ENCODE data around the gene DAB2IP. TPM values are rescaled to one million over a fixed set of nuclear protein-coding genes. Genes with fewer than 3 reads are reported as not detected.

Gene DAB2IP
- total and polyA plus RNA-seq, 2 of the 4 experiments (the other 2 are of a cell fraction) = 5.6 to 17.2 TPM

GRCh38 chr9:121780177-121781040, 129.0 kb downstream of the DAB2IP start (continued):
- no peak for TF ChIP-seq NFE2L2 (IDR thresholded peaks at IDR 0.05; ENCODE audit: low read depth, low read length)

- peaks cover 0 to 7% of the 10 kb centered on the region in 2 experiments; a peak in 1 of 4 replicates for H3K79me1 ChIP-seq (ENCODE audit: low read depth in 1 of 2, low read length in 2 of 2)
- H4K8ac ChIP-seq (ENCODE audit: low read depth in 2 of 2, low read length in 2 of 2) = no peak overlapping the region
- intact Hi-C loops (cut with micrococcal nuclease) = no loop called here
- H3K4me3 ChIP-seq (ENCODE audit: insufficient read depth, low read depth, low read length) = no peak overlapping the region
- H2BK5ac ChIP-seq (ENCODE audit: low read depth, low read length, poor library complexity, severe bottlenecking) = no peak overlapping the region
- H3K9me1 ChIP-seq (ENCODE audit: insufficient read depth, low read length) = no peaks in the 10 kb centered on the region
- H3K18ac ChIP-seq (ENCODE audit: low read depth, low read length) = no peak overlapping the region
- no peak overlapping the region for H2BK120ac ChIP-seq (ENCODE audit: low read depth, low read length)
- in situ Hi-C loops (cut with MboI; ENCODE audit: low sequenced_read_pairs) = no loop called here
- H3K9me3 ChIP-seq (ENCODE audit: control insufficient read depth, insufficient read depth, low read length) = 0 out of 2 replicates have a peak, but pooled peaks cover 3% of the 10 kb centered on the region
- H3K4ac ChIP-seq (ENCODE audit: low read depth, low read length) = no peak overlapping the region
- no peak overlapping the region for H2AFZ ChIP-seq (replicated peaks; ENCODE audit: low read length, poor library complexity)
- no peak overlapping the region for H3K4me2 ChIP-seq (ENCODE audit: low read depth, low read length)
- H3K23ac ChIP-seq (ENCODE audit: low read depth, low read length) = no peak overlapping the region
- no CpG with 5 or more reads among the region's 8 CpGs for whole genome bisulfite sequencing, 2 experiments (ENCODE audit: extremely low coverage in 2 of 2, insufficient read length in 1 of 2)
- H2AK5ac ChIP-seq (ENCODE audit: low read depth, low read length) = no peak overlapping the region
- ATAC-seq (ENCODE audit: low read depth) (no peak), DNase-seq (no peak)
- no peak for TF ChIP-seq RAD21 (IDR thresholded peaks at IDR 0.05; ENCODE audit: low read length)
- TF ChIP-seq CEBPB (IDR thresholded peaks at IDR 0.05; ENCODE audit: low read depth, low read length) = no peak
- TF ChIP-seq RCOR1 (IDR thresholded peaks at IDR 0.05; ENCODE audit: insufficient replicate concordance, low read length) = no peak
- no peak for TF ChIP-seq MAZ (IDR thresholded peaks at IDR 0.05; ENCODE audit: borderline replicate concordance, low read depth, low read length)
- TF ChIP-seq RFX5 (IDR thresholded peaks at IDR 0.05; ENCODE audit: low read depth, low read length) = no peak
- TF ChIP-seq MAFK (IDR thresholded peaks at IDR 0.05; ENCODE audit: low read depth, low read length) = no peak
- no peak for TF ChIP-seq FOS (IDR thresholded peaks at IDR 0.05; ENCODE audit: low read depth, low read length)
- TF ChIP-seq USF2 (IDR thresholded peaks at IDR 0.05; ENCODE audit: low read depth, low read length) = no peak
- TF ChIP-seq NFE2L2 (IDR thresholded peaks at IDR 0.05; ENCODE audit: low read depth, low read length) = no peak
- no peak for TF ChIP-seq BHLHE40 (IDR thresholded peaks at IDR 0.05; ENCODE audit: low read depth, low read length)
- no peak for TF ChIP-seq MXI1 (IDR thresholded peaks at IDR 0.05; ENCODE audit: borderline replicate concordance, low read depth, low read length)
- TF ChIP-seq POLR2A (IDR thresholded peaks at IDR 0.05; ENCODE audit: low read depth, low read length) = no peak
- no peak for TF ChIP-seq CHD1 (IDR thresholded peaks at IDR 0.05; ENCODE audit: low read depth, low read length)
- TF ChIP-seq, protein P1, sequence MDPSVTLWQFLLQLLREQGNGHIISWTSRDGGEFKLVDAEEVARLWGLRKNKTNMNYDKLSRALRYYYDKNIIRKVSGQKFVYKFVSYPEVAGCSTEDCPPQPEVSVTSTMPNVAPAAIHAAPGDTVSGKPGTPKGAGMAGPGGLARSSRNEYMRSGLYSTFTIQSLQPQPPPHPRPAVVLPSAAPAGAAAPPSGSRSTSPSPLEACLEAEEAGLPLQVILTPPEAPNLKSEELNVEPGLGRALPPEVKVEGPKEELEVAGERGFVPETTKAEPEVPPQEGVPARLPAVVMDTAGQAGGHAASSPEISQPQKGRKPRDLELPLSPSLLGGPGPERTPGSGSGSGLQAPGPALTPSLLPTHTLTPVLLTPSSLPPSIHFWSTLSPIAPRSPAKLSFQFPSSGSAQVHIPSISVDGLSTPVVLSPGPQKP (IDR thresholded peaks at IDR 0.05; ENCODE audit: borderline replicate concordance, low read depth, low read length) = no peak
- no peak overlapping the region for H2BK15ac ChIP-seq (ENCODE audit: low read depth, low read length)
- H3K14ac ChIP-seq (replicated peaks; ENCODE audit: low read depth, low read length) = no peak overlapping the region
- H3K56ac ChIP-seq (ENCODE audit: extremely low read depth, insufficient read depth, low read length) = no peak overlapping the region
- no TSS peak for BruUV-seq (replicated peaks)
- H3K9ac ChIP-seq (ENCODE audit: low read depth, low read length) = no peak overlapping the region
- ChIA-PET POLR2A (ENCODE audit: unreplicated experiment) (no interaction called here), CTCF (no interaction called here)
- H4K20me1 ChIP-seq (ENCODE audit: insufficient read depth, low read length) = no peaks in the 10 kb centered on the region; the same call in 1 of the 2 replicates
- no peaks in the 10 kb centered on the region for H3K27me3 ChIP-seq (ENCODE audit: control insufficient read depth, insufficient read depth, low read length)
- H4K5ac ChIP-seq (ENCODE audit: low read depth, low read length) = no peak overlapping the region
- dilution Hi-C loops (cut with HindIII; ENCODE audit: low sequenced_read_pairs, unreplicated experiment) = no loop called here
- H4K91ac ChIP-seq (ENCODE audit: insufficient read depth, low read depth, low read length) = no peak overlapping the region
- H2AK9ac ChIP-seq (replicated peaks; ENCODE audit: low read depth, low read length, poor library complexity) = no peak overlapping the region
- H3K36me3 ChIP-seq (ENCODE audit: control insufficient read depth, insufficient read depth, low read length) = peaks cover 59% of the 10 kb centered on the region
- no peak overlapping the region for H2BK20ac ChIP-seq (ENCODE audit: low read depth, low read length)
- H3K4me1 ChIP-seq (ENCODE audit: control insufficient read depth, insufficient read depth, low read length) = no peaks in the 10 kb centered on the region; the same call in 1 of the 2 replicates
- H3K27ac ChIP-seq (ENCODE audit: insufficient read depth, low read length) = no peak overlapping the region
Measured at GRCh38 chr9:121781145-121781548, 129.7 kb downstream of the DAB2IP start.
